ENCODE measurements around the gene EMX2.

The EMX2 gene

DNA sequence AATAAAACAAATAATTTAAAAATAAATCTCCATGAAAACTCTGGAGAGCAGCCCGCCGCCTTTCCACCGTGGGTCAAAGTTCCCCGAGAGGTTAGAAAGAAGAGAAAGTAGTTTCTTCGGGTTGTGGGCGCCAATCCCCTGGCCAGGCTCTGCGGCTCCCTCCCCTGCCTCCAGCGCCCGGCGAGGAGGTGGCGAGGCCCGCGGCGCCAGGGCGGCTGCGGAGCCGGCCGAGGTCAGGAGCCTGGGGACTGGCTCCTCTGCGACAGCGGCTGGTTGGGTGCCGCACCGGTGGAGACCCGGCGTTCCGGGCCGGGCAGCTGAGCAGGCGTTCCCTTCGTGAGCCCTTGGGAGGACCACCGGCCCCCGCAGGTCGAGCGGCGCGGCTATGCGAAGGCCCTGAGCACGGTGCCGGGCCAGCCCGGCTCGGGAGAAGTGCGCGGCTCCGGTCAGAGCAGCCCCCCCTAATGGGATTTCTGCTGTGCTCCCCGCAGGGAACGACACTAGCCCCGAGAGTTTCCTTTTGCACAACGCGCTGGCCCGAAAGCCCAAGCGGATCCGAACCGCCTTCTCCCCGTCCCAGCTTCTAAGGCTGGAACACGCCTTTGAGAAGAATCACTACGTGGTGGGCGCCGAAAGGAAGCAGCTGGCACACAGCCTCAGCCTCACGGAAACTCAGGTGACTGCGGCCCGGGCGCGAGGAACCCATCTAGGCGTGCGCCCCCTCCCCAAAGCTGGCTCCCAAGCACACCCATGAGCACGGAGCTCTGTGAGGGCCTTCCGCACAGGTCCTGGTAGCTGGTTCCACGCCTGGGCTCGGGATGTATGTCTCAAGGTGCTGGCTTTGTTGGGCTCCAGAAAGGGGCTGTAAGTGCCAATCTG lies 2.8 kb downstream of the EMX2 start:
- no peak for DNase-seq

DNA sequence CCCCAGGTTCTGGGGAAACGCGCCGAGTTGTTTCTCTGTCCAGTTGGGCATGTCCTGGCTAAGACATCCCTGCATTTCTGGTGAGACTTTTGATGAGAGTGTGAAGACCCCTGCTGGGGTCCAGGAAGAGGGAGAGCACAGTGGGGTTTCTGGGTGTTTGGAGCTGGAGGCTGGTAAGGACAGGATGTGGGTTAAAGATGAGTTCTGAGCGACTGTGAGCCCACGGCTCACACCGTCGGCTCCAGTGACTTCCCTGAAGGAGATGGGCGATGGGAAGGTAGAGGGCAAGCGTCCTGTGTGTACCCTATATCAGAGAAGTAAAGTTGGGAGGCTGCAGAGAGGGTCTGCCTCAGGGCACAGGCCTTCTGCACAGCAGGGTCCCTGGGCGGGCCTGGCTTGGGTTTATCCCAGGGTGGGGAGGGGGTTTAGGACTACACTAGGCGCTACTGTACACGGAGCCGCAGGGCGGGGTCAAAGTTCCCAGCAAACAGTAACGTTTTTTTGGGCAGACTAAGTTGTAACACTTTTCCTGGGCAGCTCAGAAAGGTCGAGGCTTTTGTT lies 3.6 kb downstream of the EMX2 start:
- no peak for DNase-seq

DNA sequence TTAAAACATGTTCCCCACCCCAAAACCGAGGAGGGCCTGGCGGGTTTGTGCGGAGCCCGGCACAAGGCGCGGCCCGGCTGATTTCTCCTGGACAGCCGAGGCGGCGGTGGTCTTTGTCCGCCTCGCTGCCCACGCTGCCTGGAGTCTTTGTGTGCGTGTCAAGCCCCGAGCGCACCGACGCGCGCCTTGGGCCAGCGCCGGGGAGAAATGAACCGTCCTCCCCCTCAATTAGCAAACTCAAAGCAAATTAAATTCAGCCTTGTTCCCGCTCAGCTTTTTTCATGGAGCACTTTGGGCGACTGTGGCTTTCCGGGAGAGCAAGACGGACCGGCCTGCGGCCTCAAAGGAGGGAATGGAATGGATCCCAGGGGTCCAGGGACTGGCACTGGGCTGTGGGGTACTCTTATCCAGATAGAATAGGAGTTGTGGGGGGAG lies 4.1 kb downstream of the EMX2 start:
- no peak for DNase-seq

DNA sequence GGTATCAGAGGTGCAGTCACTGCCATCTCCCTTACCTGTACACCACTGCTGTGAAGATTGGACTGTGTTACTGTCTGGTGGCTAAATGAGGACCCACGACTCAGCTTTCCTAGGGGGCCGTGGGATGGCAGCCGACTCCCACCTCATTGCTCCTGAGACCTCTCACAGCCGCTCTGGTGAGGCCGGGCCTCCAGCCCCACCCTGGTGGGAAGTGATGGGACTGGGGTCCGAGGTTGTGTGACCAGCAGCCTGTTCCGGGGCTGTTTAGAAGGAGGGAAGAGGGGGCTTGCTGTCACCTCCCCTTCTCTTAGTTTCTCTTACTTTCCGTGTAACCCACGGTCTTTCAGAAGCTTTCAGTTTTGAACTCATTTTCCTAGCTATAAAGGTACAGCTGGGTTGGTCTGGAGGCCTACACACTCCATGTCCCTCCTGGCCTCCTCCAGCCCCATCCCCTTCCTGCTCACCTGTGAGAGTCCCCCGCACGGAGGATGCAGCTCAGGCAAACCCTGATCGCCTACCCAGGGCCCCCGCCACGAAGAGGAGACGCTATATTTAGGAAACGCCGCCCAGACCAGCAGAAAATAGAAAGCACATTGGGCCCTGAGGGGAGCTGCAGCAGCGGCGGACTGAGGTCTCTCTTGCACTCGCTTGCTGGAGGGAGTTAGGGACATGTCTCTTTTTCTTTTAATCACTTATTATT lies 4.6 kb downstream of the EMX2 start:
- no peak for DNase-seq

DNA sequence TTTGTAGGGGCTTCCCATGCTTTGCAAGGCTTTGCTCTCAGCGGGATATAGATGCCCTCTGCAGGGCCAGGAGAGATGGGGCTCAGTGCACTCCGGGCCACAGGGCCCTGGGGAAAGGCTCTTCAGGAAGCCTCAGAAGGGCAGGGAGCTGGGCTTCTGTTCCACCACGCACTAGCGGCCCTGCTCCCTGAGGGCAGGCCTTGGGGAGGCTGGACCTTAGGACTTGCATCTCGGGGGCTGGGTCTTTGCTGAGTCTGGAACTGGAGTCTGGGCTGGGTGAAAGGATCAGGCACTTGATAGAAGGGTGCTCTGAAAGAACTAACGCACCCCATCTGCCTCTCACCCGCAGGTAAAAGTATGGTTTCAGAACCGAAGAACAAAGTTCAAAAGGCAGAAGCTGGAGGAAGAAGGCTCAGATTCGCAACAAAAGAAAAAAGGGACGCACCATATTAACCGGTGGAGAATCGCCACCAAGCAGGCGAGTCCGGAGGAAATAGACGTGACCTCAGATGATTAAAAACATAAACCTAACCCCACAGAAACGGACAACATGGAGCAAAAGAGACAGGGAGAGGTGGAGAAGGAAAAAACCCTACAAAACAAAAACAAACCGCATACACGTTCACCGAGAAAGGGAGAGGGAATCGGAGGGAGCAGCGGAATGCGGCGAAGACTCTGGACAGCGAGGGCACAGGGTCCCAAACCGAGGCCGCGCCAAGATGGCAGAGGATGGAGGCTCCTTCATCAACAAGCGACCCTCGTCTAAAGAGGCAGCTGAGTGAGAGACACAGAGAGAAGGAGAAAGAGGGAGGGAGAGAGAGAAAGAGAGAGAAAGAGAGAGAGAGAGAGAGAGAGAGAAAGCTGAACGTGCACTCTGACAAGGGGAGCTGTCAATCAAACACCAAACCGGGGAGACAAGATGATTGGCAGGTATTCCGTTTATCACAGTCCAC lies 5.4 kb downstream of the EMX2 start:
- DNase-seq: no peak

DNA sequence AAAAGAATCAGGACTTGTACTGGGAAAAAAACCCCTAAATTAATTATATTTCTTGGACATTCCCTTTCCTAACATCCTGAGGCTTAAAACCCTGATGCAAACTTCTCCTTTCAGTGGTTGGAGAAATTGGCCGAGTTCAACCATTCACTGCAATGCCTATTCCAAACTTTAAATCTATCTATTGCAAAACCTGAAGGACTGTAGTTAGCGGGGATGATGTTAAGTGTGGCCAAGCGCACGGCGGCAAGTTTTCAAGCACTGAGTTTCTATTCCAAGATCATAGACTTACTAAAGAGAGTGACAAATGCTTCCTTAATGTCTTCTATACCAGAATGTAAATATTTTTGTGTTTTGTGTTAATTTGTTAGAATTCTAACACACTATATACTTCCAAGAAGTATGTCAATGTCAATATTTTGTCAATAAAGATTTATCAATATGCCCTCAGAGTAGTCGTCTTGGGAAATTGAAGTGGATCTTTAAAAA lies 6.6 kb downstream of the EMX2 start:
- DNase-seq: no peak

DNA sequence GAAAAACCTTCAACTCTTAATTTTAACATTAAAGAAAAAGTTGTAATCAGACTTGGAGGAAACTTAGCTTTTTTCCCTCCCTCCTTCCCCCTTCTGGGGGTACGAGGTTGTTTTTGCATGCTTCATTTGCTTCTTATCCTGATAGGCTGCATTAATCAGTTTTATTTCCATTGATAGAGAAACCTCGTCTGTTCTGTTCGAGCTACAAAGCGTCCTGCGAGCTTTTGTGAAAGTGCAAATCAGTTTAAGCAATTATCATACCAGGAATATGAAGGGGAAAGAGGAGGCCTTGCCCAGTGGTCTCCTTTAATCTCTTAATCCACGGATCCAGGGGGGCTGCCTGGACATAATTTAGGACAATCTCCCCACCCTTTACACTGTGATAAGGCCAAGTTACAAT lies 7.5 kb downstream of the EMX2 start:
- DNase-seq: no peak

DNA sequence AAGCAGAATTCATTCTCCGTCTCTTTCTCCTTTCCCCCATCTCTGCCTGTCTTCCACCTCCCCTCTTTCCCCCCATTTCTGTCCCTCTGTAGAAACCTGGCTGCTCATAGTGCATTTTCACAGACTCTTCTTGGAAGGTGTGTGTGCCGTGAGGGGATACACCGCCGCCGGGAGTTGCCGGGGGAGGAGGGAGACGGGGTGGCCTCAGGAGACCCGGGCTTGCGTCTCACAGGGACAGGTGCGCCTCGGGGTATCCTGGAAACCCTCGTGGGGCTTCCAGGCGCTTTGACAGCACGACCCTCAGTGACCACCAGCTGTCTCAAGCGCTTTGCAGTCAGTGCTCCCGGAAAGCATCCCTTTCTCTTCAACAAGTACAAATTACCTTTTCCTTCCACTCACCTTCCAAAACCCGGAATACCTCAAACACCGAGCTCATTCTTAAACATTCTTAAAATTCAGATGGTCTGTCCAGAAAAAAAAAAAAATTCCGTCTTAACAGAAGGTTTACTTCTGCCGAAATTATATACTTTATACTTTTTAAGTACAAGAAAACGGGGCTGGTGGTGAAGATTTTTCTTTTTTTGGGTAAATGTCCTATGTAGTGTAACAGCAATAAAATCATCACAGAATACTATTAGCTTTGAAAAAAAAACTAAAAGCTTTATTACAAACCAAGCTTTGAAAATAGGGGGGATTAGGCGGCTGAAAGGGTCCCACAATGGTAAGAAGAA lies 8.2 kb downstream of the EMX2 start:
- DNase-seq: no peak

DNA sequence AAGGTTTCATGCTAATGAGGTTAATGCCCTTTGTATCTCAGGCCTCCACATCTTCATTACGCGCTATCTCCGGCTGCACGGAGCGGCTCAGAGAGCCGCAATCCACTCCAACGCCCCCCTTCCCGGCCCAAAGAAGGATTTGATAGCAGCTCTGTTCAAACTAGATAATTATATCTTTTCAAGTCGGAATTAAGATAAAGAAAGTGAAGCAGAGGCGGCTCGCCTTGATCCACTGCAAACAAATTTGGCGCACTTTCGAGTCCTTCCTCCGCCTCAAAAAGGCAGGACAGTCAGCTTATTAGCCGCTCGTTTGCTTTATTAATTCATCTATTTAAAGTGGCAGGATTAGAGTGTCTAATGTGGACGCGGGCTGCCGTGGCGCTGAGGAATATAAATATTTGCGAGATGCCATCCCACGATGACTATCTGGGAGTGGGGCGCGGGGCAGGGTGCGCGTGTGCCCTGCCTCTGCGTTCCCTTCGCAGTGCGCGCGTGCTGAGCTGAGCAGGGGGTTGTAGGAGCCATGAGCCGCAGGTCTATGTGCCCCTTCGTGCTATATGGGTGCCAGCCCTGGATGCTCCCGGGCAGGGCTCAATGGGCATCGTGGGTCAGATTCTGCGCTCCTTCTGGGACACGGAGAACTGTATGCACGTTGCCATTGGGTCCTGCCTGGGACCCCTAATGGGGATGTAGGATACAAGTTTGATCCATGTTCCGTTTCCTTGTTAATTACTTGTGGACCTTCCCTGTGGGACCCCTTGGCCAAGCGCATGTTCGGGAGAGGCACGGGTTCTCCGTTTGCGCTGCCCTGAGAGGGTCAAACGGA lies 9.0 kb downstream of the EMX2 start:
- DNase-seq: no peak

DNA sequence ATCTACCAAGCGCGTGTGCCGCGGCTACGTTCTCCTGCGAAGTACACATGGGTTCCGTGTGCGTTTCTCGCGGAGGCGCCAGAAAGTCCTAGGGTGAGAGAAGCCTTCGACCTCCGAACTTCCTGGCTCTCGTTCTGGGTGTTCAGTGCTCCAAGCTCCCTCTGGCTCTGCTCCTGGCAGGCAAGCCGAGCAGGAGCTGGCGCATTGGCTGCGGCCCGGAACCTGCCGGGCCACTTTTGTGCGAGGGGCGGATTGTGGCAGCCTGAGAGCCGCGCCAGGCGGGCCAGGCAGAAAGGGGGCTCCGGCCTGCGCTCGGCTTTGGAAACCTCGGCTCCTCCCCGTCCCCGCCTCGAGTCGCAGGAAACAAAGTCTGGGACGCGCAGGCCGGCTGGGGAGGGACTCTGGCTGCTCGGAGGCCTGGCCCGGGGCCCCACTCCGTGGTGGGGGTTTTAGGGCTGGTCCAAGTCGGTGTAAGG lies 9.6 kb downstream of the EMX2 start:
- no peak for DNase-seq

DNA sequence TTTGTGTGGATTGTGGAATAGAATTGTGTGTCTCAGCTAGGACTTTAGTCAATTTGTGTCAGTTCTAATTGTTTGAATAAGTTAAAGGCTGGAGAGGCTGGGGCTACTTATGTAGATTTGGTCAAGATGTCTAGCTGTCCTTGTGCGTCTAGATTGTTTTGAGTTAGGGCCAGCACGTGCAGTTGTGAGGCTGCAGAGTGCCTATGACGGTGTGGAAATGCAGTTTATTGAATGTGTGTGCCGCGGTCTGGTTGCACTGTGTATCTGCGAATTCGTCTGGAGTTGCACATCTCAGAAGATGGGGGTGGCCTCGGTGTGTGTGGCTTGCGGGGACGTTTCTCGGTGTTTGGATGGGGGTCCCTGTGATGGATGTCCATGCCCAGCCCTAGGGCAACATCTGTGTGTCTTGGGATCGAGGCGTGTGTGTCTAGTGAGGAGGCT lies 10.2 kb downstream of the EMX2 start:
- no peak for DNase-seq

DNA sequence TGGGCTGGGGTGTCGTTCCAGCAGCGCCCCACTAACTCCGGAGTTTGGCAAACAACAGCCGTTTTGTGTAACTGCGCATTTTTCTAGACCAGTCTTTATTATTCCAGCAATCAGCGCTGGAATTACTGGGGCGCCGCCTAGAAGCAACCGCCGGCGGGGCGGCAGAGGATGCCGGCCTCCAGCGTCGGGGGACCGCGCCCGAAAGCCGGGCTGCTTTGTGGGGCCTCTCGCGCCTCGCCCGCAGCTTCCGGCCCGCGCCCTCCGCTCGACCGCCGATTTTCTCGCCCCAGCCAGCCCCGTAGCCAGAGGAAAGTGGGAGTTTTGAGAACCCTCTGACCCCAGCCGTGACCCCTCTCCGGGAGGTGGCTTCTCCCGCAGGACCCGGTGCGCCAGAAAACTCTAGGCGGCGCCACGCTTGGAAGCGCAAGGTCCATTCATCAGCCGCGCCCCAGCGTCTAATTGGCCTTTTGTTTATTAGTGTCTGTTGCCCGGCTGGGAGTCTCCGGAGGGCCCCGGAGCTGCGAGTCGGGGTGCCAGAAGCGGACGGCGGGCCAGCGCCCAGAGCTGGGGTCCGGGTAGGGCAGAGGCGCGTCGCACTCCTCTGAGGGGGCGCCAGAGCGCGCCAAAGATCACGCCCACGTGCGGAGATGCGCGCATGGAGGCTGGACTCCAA lies 10.7 kb downstream of the EMX2 start:
- DNase-seq: no peak

DNA sequence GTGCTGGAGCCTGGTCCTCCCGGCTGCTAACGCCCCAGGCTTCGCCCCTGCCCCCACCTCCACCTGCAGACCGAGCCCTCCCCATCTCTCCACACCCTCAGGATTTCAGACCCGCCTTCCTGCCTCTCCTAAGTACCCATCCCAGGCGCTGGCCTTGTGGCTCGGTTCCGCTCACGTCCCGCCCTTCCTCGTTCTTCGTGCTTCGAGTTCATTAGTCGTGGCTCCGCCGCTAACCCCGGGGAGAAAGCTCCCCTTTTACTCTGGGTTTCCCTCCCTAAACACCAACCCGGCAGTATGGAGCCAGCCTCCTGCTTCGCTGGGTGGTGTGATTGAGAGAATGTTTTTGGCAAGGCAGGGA lies 11.2 kb downstream of the EMX2 start:
- no peak for DNase-seq

DNA sequence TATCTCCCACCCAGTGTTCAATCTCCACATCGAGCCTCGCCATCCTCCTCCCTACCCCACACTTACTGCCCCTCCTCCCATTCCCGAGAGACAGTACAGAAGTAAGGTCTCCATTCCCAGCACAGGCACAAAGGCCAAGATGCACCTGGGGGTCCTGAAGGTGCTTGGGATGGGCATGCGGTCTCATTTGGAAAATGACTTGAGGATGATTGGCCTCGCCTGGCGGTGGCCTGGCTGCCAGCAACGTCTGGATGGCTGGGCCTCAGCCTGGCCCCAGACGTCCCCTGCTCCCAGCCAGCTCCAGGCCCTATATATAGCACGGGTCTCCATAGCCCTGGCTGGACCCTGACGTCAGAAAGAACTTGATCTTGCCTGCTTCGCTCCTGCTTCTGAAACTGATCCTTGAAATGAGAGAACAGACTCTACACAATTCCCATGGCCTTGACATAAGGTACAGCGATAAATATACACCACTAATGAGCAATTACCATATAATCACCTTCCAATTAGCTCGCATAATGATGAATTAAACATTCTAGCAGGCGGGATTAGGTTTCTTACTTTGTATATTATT lies 11.8 kb downstream of the EMX2 start:
- DNase-seq: no peak

DNA sequence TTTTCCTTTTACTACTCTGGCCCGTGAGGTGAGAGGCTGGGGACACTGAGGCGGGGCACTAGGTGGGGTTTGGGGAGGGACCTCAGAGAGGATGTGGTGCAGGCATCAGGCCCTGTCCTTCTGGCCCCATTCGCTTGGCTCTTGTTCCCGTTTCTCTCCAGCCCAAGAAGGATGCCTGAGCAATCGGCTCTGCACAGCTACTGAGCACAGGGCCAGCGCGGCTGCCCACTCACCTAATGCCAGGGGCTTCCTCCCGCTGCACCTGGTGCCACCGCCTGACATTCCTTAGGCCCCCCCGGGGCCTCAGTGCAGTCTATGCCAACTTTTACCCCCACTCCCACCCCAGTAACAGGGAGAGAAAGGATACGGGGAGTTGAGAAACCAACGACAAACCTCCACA lies 12.5 kb downstream of the EMX2 start:
- DNase-seq: no peak

DNA sequence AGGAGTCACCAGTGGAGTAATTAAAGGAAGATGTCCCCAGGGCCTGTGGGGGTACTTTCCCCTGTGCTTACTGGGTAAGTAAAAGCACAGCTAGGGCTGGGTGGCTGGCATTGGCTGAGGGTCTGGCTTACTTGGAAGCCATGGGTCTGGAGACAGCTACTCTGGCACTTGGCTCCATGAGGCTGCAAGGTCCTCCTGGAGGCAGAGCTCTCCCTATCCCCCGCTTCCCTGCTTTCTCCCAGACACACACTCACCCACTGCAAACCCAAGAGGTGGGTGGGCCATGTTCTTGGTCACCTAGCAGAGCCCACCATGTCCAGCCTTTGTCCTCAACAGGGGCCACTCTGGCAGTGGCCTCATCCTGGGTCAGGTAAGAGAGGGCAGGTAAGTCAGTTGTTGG lies 13.3 kb downstream of the EMX2 start:
- no peak for DNase-seq

DNA sequence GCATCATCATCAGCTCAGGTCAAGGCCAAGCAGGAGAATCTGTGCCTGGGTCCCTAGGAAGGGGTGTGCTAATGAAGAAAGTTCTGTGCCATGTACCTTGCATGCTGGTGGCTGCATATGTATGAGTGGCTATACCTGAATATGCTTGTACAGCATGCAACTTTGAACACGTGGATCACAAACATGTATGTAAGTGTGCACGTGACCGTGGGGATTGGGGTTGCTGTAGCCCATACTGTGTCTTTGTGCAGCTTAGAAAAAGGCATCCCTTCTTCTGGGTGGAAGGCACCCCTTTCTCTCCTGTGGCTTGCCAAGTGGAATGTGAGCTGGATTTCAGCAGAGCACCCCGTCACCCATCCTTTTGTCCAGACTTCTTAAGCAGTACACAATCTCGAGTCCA lies 13.8 kb downstream of the EMX2 start:
- no peak for DNase-seq

DNA sequence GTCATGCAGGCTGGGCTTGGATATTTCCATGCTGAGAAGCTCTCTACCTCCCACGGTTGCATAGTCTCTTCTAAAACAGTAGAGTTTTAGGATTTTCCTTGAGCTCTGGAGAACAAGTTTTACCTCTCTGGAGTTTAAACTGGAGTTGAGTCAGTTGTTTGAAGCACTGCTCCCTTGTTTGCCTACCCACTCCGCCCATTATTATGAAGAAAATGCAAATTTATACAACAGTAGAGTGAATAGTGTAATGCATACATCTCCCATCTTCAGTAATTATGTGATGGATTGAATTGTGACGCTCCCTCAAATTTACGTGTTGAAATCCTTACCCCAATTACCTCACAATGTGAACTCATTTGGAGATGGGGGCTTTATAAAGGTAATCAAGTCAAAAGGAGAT lies 17.2 kb downstream of the EMX2 start:
- no peak for DNase-seq

DNA sequence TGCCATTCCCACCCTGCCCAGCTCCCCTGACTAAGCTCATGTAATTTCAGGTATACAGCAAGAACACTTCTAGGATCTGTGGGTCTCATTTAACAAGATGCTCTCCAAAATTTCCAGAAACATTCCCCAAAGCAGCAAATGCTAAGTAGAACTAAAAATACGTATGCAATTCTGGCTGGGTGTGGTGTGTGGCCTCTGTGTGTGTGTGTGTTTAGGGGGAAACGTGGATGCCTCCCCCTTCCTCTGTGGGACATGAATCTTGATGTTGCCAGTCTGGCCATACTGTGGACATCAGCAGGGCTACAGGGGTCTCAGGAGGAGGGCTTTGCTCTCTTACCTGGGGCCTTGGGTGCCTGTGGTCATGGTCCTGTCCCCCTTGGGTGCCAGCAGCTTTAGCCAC lies 18.4 kb downstream of the EMX2 start:
- no peak for DNase-seq

DNA sequence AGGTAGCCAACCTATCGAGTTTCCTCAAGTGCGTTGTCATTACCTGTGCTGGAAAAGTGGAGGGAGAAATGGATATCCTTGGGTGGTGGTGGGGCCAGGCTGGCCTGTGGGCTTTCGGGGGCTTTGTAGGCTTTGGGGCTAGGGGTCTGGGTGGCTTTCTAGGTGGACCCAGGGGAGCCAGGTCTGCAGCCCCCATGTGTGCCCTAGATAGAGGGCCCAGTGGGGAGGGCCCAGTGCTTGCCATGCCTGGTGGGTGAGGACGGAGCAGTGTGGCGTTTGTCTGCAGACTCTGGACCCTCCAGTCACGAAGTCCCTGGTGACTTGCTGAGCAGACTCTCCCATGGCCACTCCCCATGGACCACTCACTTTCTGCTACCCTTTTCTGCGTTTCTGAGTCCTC lies 19.7 kb downstream of the EMX2 start:
- DNase-seq: no peak
